Measurements from ENCODE around the gene SAE1.
A peak's percentile ranks its signal among the peaks of the same experiment; 100 is the strongest.

The SAE1 gene

DNA sequence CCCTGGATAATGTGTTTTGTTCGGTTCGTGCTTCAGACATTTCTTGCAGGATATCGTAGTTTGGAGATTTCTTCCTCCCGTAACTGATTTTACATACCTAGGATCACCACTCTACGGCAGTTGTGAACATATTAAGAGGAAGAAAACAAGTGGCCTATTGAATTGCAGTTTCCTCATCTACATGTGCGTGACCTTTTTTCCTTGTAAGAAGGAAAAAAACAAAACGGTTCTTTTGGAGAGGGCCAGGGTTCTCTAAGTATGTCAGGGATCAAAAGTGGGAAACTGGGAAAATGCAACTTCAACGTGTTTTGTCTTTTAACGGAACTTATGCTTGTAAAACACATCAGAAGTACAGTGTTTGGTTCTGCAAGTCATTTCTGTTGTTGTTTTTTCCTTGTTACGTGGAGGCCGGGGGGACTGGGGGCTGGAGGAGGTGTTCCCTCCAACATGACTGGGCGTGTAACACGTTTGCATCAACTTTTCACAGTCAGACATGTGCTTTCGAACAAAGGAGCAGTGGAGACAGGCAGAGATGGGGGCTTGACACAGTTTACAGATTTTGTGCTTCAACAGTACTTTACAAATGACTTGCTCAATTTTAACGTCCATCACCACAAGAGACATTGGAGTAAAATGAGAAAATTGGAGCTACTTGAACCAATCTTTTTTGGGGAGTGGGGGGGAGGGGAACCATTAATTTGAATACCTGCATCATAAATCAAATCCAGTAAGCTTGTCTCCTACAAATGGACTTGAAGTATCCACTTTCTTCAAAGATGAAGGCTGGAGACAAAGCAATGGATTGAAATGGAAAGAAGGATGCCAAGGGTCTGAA lies 20.9 kb upstream of the SAE1 start:
- ChIA-PET POLR2A (no interaction called here), CTCF (interaction anchor here (0.9 to 1.7 kb wide), 4 partner anchors 10 to 134 kb away, joined by 3 to 5 read pairs (median 4); no protein-coding TSS in a partner anchor)
- peak overlapping the region; percentile 99 to 100 for H3K27ac ChIP-seq (ENCODE audit: insufficient read depth in 1 of 2, low read depth in 1 of 2, low read length in 2 of 2, poor library complexity in 1 of 2, severe bottlenecking in 2 of 2)
- H3K27me3 ChIP-seq (replicated peaks in 2 of 5; ENCODE audit: control insufficient read depth in 4 of 5, insufficient read depth in 5 of 5, low read length in 4 of 5) = no peaks in the 10 kb centered on the region
- no peaks in the 10 kb centered on the region for H3K9me3 ChIP-seq (ENCODE audit: control extremely low read depth in 1 of 5, control insufficient read depth in 4 of 5, insufficient read depth in 2 of 5, low read depth in 1 of 5, low read length in 4 of 5)
- WGBS (ENCODE audit: insufficient coverage) = 8% methylated on average over 6 of the region's 15 CpGs
- H3K4me3 ChIP-seq (ENCODE audit: control insufficient read depth in 1 of 7, extremely low read depth in 1 of 7, insufficient read depth in 4 of 7, low read depth in 2 of 7, low read length in 6 of 7) = peak overlapping the region in 6 of 7 experiments; percentile 80 to 99 (median 95)
- H3K4me1 ChIP-seq (ENCODE audit: control extremely low read depth in 1 of 4, control insufficient read depth in 4 of 4, insufficient read depth in 4 of 4, low read length in 3 of 4) = peaks cover 32 to 67% (median 59%) of the 10 kb centered on the region in 4 experiments
- peaks cover 2 to 20% (median 4%) of the 10 kb centered on the region in 4 experiments for H3K36me3 ChIP-seq (ENCODE audit: control insufficient read depth in 4 of 4, insufficient read depth in 4 of 4, low read length in 3 of 4)
- DNase-seq = peak; percentile 72 to 92 (median 89)

DNA sequence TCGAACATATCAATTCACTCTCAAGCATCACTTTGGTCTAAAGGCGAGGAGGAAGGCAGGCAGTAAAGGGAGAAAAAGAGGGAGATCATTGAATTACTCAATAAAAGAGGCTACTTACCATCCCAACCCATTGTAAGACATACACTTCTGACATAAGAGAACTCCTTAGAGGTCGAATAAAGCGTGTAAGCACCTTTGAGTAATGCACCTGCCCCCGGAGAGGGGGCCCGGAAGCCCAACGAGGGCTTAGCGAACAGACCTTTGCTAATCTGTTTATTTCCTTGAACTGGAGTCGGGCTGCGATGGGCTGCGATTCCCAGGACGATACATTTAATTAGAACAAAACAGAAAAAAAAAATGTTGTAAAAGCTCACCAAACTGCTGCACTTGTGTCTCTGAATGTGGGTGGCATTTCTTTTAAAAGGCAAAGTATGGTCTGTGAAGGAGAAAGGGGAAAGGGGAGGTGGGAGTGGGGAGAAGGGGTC lies 20.1 kb upstream of the SAE1 start:
- CTCF ChIA-PET = interaction anchor here (1.7 kb wide), 1 partner anchor 11 kb away, joined by 5 read pairs; no protein-coding TSS in a partner anchor
- WGBS (ENCODE audit: insufficient coverage) = 0% methylated on average over 3 of the region's 12 CpGs
- Histone ChIP-seq H3K27me3 (replicated peaks in 2 of 5; ENCODE audit: control insufficient read depth in 4 of 5, insufficient read depth in 5 of 5, low read length in 4 of 5) (no peaks in the 10 kb centered on the region), H3K36me3 (ENCODE audit: control insufficient read depth in 4 of 4, insufficient read depth in 4 of 4, low read length in 3 of 4) (peaks cover 0 to 14% (median 2%) of the 10 kb centered on the region in 4 experiments), H3K4me3 (ENCODE audit: control insufficient read depth in 1 of 7, extremely low read depth in 1 of 7, insufficient read depth in 4 of 7, low read depth in 2 of 7, low read length in 6 of 7) (peak overlapping the region; percentile 80 to 99 (median 92)), H3K27ac (ENCODE audit: insufficient read depth in 1 of 2, low read depth in 1 of 2, low read length in 2 of 2, poor library complexity in 1 of 2, severe bottlenecking in 2 of 2) (peak overlapping the region; percentile 99 to 100), H3K9me3 (ENCODE audit: control extremely low read depth in 1 of 5, control insufficient read depth in 4 of 5, insufficient read depth in 2 of 5, low read depth in 1 of 5, low read length in 4 of 5) (no peaks in the 10 kb centered on the region), H3K4me1 (ENCODE audit: control extremely low read depth in 1 of 4, control insufficient read depth in 4 of 4, insufficient read depth in 4 of 4, low read length in 3 of 4) (peaks cover 32 to 65% (median 58%) of the 10 kb centered on the region in 4 experiments)
- POLR2A ChIA-PET = interaction anchor here (0.7 kb wide), 1 partner anchor 9 kb away, joined by 3 read pairs; no protein-coding TSS in a partner anchor
- no peak for DNase-seq

DNA sequence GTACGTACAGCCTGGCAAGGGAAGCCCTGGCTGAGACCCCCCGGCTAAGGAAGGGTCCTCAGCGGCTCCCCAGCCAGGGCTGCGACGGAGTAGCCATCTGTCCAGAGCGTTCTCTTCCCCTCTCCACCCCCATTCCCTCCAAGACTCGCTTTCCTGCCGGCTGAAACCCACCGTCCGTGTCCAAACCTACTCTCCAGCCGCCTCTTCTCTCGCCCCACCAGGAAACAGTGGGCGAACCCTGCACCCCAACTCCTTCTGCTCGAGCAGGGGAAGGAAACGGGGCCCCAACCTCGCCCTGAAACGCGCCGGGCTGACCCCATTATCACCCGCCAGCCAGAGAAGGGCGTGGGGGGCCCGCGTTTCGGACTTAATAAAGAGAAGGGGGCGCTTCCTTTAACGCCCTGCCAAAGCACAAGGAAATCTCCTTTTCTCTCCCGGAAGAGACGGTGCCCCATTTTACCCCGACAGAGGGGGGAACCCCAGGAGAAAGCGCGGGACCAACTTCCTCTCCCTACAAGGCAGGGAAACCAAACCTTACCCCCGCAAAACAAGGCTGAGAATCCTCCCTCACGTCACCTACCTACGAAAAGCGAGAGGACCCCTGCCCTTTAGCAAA lies 19.5 kb upstream of the SAE1 start:
- H3K9me3 ChIP-seq (ENCODE audit: control extremely low read depth in 1 of 5, control insufficient read depth in 4 of 5, insufficient read depth in 2 of 5, low read depth in 1 of 5, low read length in 4 of 5) = no peaks in the 10 kb centered on the region
- H3K4me1 ChIP-seq (ENCODE audit: control extremely low read depth in 1 of 4, control insufficient read depth in 4 of 4, insufficient read depth in 4 of 4, low read length in 3 of 4) = peaks cover 30 to 59% (median 53%) of the 10 kb centered on the region in 4 experiments
- POLR2A ChIA-PET = interaction anchor here (0.6 to 1.2 kb wide), 3 partner anchors 8 to 508 kb away, joined by 3 read pairs; no protein-coding TSS in a partner anchor
- no peaks in the 10 kb centered on the region for H3K27me3 ChIP-seq (replicated peaks in 2 of 5; ENCODE audit: control insufficient read depth in 4 of 5, insufficient read depth in 5 of 5, low read length in 4 of 5)
- CTCF ChIA-PET = no interaction called here
- H3K27ac ChIP-seq (ENCODE audit: insufficient read depth in 1 of 2, low read depth in 1 of 2, low read length in 2 of 2, poor library complexity in 1 of 2, severe bottlenecking in 2 of 2) = peak overlapping the region; percentile 99 to 100
- H3K4me3 ChIP-seq (ENCODE audit: control insufficient read depth in 1 of 7, extremely low read depth in 1 of 7, insufficient read depth in 4 of 7, low read depth in 2 of 7, low read length in 6 of 7) = peak overlapping the region; percentile 80 to 99 (median 92)
- peaks cover 0 to 9% (median 0%) of the 10 kb centered on the region in 4 experiments for H3K36me3 ChIP-seq (ENCODE audit: control insufficient read depth in 4 of 4, insufficient read depth in 4 of 4, low read length in 3 of 4)
- WGBS (ENCODE audit: insufficient coverage) = 0% methylated on average over 26 of the region's 35 CpGs
- DNase-seq = peak in 2 of 3 donors; percentile 34 to 39

DNA sequence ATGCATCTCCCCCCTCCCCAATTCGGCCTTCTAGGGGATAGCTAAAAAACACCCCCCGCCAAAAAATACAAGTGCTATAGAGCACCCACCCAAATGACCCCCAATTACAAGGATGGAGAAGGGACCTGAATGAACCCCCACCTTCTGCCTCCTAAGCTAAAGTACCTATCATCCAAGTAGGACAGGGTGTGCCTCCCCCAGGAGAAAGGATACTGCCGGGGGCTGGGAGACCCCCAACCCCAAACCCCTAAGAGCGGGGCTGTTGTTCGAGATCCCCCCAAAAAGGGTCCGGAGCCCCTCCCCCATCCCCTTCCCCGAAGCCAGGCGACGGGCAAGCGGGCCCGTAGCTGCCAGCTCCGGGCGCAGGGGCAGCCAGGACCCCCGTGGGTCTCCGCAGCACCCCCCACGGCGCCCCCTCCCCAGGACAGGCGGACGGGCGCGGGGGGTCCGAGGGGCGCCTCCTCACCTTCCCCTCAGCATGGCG lies 18.9 kb upstream of the SAE1 start:
- Histone ChIP-seq H3K27me3 (replicated peaks in 2 of 5; ENCODE audit: control insufficient read depth in 4 of 5, insufficient read depth in 5 of 5, low read length in 4 of 5) (no peaks in the 10 kb centered on the region), H3K4me1 (ENCODE audit: control extremely low read depth in 1 of 4, control insufficient read depth in 4 of 4, insufficient read depth in 4 of 4, low read length in 3 of 4) (peaks cover 30 to 53% (median 46%) of the 10 kb centered on the region in 4 experiments), H3K9me3 (ENCODE audit: control extremely low read depth in 1 of 5, control insufficient read depth in 4 of 5, insufficient read depth in 2 of 5, low read depth in 1 of 5, low read length in 4 of 5) (no peaks in the 10 kb centered on the region), H3K27ac (ENCODE audit: insufficient read depth in 1 of 2, low read depth in 1 of 2, low read length in 2 of 2, poor library complexity in 1 of 2, severe bottlenecking in 2 of 2) (peak overlapping the region; percentile 99 to 100), H3K4me3 (ENCODE audit: control insufficient read depth in 1 of 7, extremely low read depth in 1 of 7, insufficient read depth in 4 of 7, low read depth in 2 of 7, low read length in 6 of 7) (peak overlapping the region; percentile 80 to 99 (median 92)), H3K36me3 (ENCODE audit: control insufficient read depth in 4 of 4, insufficient read depth in 4 of 4, low read length in 3 of 4) (peaks cover 0 to 8% (median 0%) of the 10 kb centered on the region in 4 experiments)
- ChIA-PET POLR2A (interaction anchor here (0.6 to 1.2 kb wide), 2 partner anchors 30 to 507 kb away, joined by 3 read pairs; no protein-coding TSS in a partner anchor), CTCF (interaction anchor here (0.6 kb wide), 1 partner anchor 14 kb away, joined by 3 read pairs; no protein-coding TSS in a partner anchor)
- no peak for DNase-seq
- WGBS (ENCODE audit: insufficient coverage) = 0% methylated on average over 23 of the region's 24 CpGs

DNA sequence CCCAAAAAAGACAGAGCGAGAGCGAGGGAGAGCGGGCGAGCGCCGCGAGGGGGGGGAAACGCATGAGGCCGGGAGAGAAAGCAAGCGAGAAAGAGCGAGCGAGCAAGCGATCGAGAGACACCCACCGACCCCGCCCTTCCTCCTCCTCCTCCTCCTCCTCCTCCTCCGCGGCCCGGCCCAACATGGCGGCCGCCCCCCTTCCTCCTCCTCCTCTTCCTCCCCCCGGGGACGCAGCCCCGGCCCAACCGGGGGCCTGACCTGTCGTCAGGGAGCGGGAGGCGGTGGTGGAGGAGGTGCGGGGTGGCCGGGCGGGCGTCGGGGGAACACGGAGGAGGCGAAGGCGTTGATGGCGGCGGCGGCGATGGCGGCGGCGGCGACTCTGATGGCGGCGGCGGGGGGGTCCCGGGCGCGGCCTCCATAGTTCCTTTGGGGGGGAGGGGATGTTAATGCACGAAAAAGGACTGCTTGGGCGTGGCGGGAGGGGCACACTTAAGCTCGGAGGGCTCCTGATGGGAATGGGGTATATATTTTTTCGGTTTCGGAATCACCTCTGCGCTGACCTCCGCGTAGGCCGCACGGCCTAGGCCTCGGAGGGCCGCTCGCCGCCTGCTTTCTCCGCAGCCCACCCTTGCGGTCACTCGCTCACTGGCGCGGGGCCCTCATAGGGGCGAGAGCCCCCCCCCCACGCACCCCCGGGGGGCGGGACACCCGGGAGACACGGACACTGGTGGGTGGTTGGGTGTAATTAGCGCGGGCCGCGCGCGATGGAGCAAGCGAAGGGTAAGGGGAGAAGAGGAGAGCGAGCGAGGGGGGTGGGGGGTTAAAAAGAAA lies 18.3 kb upstream of the SAE1 start:
- peaks cover 27 to 46% (median 40%) of the 10 kb centered on the region in 4 experiments for H3K4me1 ChIP-seq (ENCODE audit: control extremely low read depth in 1 of 4, control insufficient read depth in 4 of 4, insufficient read depth in 4 of 4, low read length in 3 of 4)
- H3K27me3 ChIP-seq (replicated peaks in 2 of 5; ENCODE audit: control insufficient read depth in 4 of 5, insufficient read depth in 5 of 5, low read length in 4 of 5) = no peaks in the 10 kb centered on the region
- peak overlapping the region; percentile 80 to 99 (median 92) for H3K4me3 ChIP-seq (ENCODE audit: control insufficient read depth in 1 of 7, extremely low read depth in 1 of 7, insufficient read depth in 4 of 7, low read depth in 2 of 7, low read length in 6 of 7)
- peak; percentile 83 to 91 (median 88) for DNase-seq
- WGBS (ENCODE audit: insufficient coverage) = 0% methylated on average over 32 of the region's 85 CpGs
- ChIA-PET CTCF (interaction anchor here (0.6 to 12.5 kb wide), 6 partner anchors 10 to 34 kb away, joined by 3 to 116 read pairs (median 6); no protein-coding TSS in a partner anchor), POLR2A (interaction anchor here (0.6 to 1.4 kb wide), 8 partner anchors 8 to 717 kb away, joined by 3 to 5 read pairs (median 4); partner anchors contain the start of gene SAE1)
- no peaks in the 10 kb centered on the region for H3K9me3 ChIP-seq (ENCODE audit: control extremely low read depth in 1 of 5, control insufficient read depth in 4 of 5, insufficient read depth in 2 of 5, low read depth in 1 of 5, low read length in 4 of 5)
- peaks cover 0 to 8% (median 0%) of the 10 kb centered on the region in 4 experiments for H3K36me3 ChIP-seq (ENCODE audit: control insufficient read depth in 4 of 4, insufficient read depth in 4 of 4, low read length in 3 of 4)
- H3K27ac ChIP-seq (ENCODE audit: insufficient read depth in 1 of 2, low read depth in 1 of 2, low read length in 2 of 2, poor library complexity in 1 of 2, severe bottlenecking in 2 of 2) = peak overlapping the region; percentile 99 to 100
